Mesodermal cell (in vitro differentiated cells): ENCODE results near the gene LMAN2.
"Not testable (repeated sequence)": the region's sequence is repeated elsewhere in the genome, so short reads cannot be mapped to it uniquely, and the experiment has no call there.

ENCODE experiments used
- H3K27ac ChIP-seq: 2 replicates; pipeline ENCODE4 v1.7.0; 2013; ENCODE audit warnings: mild to moderate bottlenecking, low read depth, low read length, moderate library complexity; ENCODE audit not compliant: severe bottlenecking
- H3K36me3 ChIP-seq: 2 replicates; pipeline ENCODE4 v1.7.1; 2013; ENCODE audit warnings: mild to moderate bottlenecking, low read length, moderate library complexity; ENCODE audit not compliant: control insufficient read depth, insufficient read depth
- H3K4me1 ChIP-seq: one replicate; pipeline ENCODE4 v1.7.1; 2013; ENCODE audit warnings: mild to moderate bottlenecking, low read length; ENCODE audit not compliant: insufficient read depth, control insufficient read depth, poor library complexity, severe bottlenecking
- H3K4me3 ChIP-seq: 2 replicates; pipeline ENCODE4 v1.7.0; 2013; ENCODE audit warnings: low read length, control low read depth, mild to moderate bottlenecking; ENCODE audit not compliant: insufficient read depth, poor library complexity, severe bottlenecking; ENCODE audit errors: extremely low read depth
- H3K9me3 ChIP-seq: 2 replicates; pipeline ENCODE4 v1.7.1; 2013; ENCODE audit warnings: mild to moderate bottlenecking, low read length, moderate library complexity; ENCODE audit not compliant: control insufficient read depth
- WGBS, 2 experiments: methylation state at CpG; one replicate each; pipeline ENCODE4 v1.1.5; 2013; ENCODE audit warnings: missing lambda C conversion rate in 2 of 2; ENCODE audit not compliant: insufficient coverage in 2 of 2; 5-methylcytosine and 5-hydroxymethylcytosine counted together

The LMAN2 gene

GRCh38 chr5:177377851-177378776 lies 26.6 kb upstream of the LMAN2 start:
- no peaks in the 10 kb centered on the region for H3K36me3 ChIP-seq
- no peaks in the 10 kb centered on the region for H3K9me3 ChIP-seq
- H3K27ac ChIP-seq = no peak overlapping the region
- no peak overlapping the region for H3K4me3 ChIP-seq
- peaks cover 4% of the 10 kb centered on the region for H3K4me1 ChIP-seq
- whole genome bisulfite sequencing, 2 experiments = 90 to 96% methylated on average over 7 to 8 of the region's 8 CpGs

- WGBS, 2 experiments = 93 to 96% methylated on average over 5 to 8 of the region's 11 CpGs
- no peak overlapping the region for H3K27ac ChIP-seq
- peaks cover 2% of the 10 kb centered on the region for H3K36me3 ChIP-seq
- peaks cover 6% of the 10 kb centered on the region for H3K4me1 ChIP-seq
- H3K4me3 ChIP-seq = no peak overlapping the region
- no peaks in the 10 kb centered on the region for H3K9me3 ChIP-seq
These were observed 24.6 kb upstream of the LMAN2 start for GRCh38 chr5:177376107-177376506.

DNA sequence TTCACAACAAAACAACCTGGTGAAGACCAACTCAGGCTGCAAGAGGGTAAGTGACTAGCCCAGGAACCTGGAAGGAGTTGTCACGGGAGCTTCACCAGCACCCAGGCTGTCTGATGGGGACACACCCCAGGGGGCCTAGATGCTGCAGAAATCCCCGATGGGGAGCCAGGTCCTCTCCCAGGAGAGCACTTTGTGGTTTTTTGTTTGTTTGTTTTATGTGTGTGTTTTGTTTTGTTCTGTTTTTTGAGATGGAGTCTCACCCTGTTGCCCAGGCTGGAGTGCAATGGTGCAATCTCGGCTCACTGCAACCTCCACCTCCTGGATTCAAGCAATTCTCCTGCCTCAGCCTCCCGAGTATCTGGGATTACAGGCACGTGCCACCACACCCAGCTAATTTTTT lies 24.0 kb upstream of the LMAN2 start:
- H3K9me3 ChIP-seq, H3K27ac ChIP-seq, H3K36me3 ChIP-seq, H3K4me1 ChIP-seq, H3K4me3 ChIP-seq: not testable (repeated sequence)
- 91 to 100% methylated on average over 1 to 2 of the region's 5 CpGs for WGBS, 2 experiments

DNA sequence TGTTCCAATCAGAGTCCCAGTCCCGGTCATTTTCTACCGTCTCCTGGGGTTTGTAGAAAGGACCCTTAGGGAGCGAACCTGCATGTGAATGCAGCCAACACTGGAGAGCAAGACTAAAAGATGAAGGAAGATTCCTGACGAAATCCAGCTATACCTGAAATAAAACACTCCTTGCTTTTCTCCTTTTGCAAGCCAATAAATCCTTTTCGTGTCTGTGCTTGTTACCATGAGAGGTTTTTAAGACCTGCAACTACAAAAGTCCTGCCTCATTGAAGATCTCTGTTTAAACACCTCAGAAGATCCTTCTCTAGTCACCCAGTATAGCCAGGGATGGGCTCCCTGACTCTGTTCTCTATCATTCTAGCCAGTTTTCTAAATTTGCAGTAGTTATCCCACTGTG lies 22.7 kb upstream of the LMAN2 start:
- Histone ChIP-seq H3K4me3 (no peak overlapping the region), H3K27ac (no peak overlapping the region), H3K9me3 (no peaks in the 10 kb centered on the region), H3K36me3 (peaks cover 2% of the 10 kb centered on the region), H3K4me1 (peaks cover 6% of the 10 kb centered on the region)
- 70 to 73% methylated on average over 5 of the region's 5 CpGs for WGBS, 2 experiments

DNA sequence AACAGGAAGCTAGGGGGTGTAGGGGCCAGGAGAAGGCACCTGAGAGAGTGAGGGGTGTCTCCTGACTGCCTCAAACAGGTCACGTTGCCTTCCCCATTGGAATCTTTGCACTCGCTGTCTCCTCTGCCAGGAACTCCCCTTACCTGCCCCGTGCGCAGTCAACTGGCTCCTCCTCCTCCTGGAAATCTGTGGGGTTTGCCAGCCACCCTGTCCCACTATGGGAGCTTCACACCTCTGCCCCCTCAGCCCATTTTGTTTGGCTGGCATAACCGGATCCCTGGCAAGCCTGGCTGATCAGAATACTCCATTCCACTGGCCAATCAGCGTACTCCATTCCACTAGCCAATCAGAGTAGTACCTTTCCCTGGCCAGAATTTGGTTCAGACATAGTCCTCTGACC lies 22.3 kb upstream of the LMAN2 start:
- Histone ChIP-seq H3K36me3 (peaks cover 2% of the 10 kb centered on the region), H3K4me1 (peaks cover 6% of the 10 kb centered on the region), H3K27ac (no peak overlapping the region), H3K9me3 (no peaks in the 10 kb centered on the region), H3K4me3 (no peak overlapping the region)
- 60 to 82% methylated on average over 6 of the region's 6 CpGs for WGBS, 2 experiments

DNA sequence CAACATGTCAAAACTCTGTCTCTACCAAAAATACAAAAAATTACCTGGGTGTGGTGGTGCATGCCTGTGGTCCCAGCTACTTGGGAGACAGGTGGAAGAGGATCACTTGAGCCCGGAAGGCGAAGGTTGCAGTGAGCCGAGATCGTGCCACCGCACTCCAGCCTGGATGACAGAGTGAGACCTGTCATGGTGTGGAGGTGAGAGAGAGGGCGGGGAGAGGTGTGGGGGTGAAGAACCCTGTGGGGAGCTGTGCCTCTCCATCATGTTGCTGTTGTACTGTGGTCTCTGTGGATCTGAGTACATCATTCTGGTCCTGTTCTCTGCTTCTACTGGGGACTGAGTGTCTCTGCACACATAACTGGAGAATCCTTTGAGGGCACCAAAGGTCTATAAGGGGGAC lies 21.4 kb upstream of the LMAN2 start:
- WGBS, 2 experiments = 96% methylated on average over 6 of the region's 6 CpGs; no CpG with 5 or more reads in 1 of the 2 experiments
- Histone ChIP-seq H3K9me3 (no peaks in the 10 kb centered on the region), H3K36me3 (peaks cover 2% of the 10 kb centered on the region), H3K4me1 (peaks cover 6% of the 10 kb centered on the region), H3K4me3 (no peak overlapping the region), H3K27ac (no peak overlapping the region)

DNA sequence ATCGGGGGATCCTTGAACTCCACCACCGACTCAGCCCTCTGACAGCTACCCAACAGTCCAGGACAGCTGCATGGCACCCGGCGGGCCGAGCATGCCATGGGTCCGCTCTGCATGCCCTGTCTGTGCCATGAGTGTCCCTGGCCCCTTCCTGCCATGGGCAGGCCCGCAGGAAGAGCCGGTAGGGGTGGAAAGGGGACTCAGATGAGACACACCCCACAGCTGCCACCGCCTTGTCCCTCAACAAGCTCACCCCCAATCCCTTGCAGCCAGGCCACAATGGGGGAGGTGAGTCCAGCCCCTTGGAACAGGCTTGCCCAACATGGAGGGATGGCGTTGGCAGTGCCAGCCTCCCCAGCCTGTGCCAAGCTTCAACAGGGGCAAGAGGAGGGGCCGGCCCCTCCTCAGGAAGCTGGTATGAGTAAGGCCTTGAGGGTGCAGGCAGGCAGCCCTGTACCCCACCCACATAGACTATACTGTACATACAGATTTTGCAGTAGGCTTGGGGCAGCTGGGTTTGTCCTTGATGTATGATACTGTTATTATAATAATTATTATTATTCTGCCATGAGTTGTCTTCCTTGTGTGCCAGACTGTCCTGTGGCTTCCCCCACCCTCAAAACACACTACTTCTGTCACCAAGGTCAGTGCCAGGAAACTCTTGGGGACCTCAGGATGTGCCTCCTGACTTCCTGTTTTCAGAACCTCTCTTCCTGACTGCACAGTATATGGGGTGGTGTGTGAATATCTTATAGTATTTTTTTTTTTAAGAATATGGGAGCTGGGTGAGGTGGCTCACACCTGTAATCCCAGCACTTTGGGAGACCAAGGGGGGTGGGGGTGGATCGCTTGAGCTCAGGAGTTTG lies 20.8 kb upstream of the LMAN2 start:
- no peaks in the 10 kb centered on the region for H3K9me3 ChIP-seq
- H3K27ac ChIP-seq = no peak overlapping the region
- 93 to 97% methylated on average over 5 to 7 of the region's 12 CpGs for WGBS, 2 experiments
- H3K36me3 ChIP-seq = peaks cover 2% of the 10 kb centered on the region
- no peak overlapping the region for H3K4me3 ChIP-seq
- H3K4me1 ChIP-seq = peaks cover 6% of the 10 kb centered on the region

GRCh38 chr5:177371120-177372033 lies 19.9 kb upstream of the LMAN2 start:
- H3K27ac ChIP-seq = no peak overlapping the region
- peaks cover 2% of the 10 kb centered on the region for H3K36me3 ChIP-seq
- 57 to 58% methylated on average over 18 to 24 of the region's 26 CpGs for WGBS, 2 experiments
- H3K4me1 ChIP-seq = peaks cover 7% of the 10 kb centered on the region
- H3K9me3 ChIP-seq = no peaks in the 10 kb centered on the region
- peak overlapping the region; percentile 39 for H3K4me3 ChIP-seq

- Histone ChIP-seq H3K36me3 (peaks cover 2% of the 10 kb centered on the region), H3K4me1 (peaks cover 15% of the 10 kb centered on the region), H3K9me3 (no peaks in the 10 kb centered on the region), H3K27ac (no peak overlapping the region), H3K4me3 (peak overlapping the region; percentile 39)
- WGBS, 2 experiments = 11 to 17% methylated on average over 18 of the region's 42 CpGs
These were observed 19.1 kb upstream of the LMAN2 start for GRCh38 chr5:177370488-177371119.
